Adrenal gland (tissue), 12 donors: ENCODE data around the gene LRCH1. TPM values are rescaled to one million over a fixed set of nuclear protein-coding genes. Genes with fewer than 3 reads are reported as not detected.
"Not testable (repeated sequence)": the region's sequence is repeated elsewhere in the genome, so short reads cannot be mapped to it uniquely, and the experiment has no call there.

ENCODE experiments used
- DNase-seq, 7 donors: peaks; one replicate each; pipeline ENCODE4 v3.0.0-alpha.2; 2019 to 2020
- H3K27ac ChIP-seq, 5 donors: fragments of 200-600 bp; sonication (generic) in 4 of 5; 1 replicate in 3 of 5; 2 replicates in 2 of 5; pipeline versions ENCODE4 v1.5.1 to v1.8.0; 2016 to 2020; ENCODE audit warnings: mild to moderate bottlenecking in 1 of 5
- H3K27me3 ChIP-seq: fragments of 200-600 bp; 2 replicates; pipeline ENCODE4 v1.8.0; 2021
- H3K36me3 ChIP-seq, 2 donors: fragments of 200-600 bp; replicated peaks in 1 of 2; 1 replicate in 1 of 2; 2 replicates in 1 of 2; pipeline versions ENCODE4 v1.5.1 to v1.8.0; 2018 to 2022
- H3K4me1 ChIP-seq, 2 donors: fragments of 200-600 bp; replicated peaks in 1 of 2; 1 replicate in 1 of 2; 2 replicates in 1 of 2; pipeline versions ENCODE4 v1.5.1 to v1.8.0; 2018 to 2021
- H3K4me3 ChIP-seq, 4 donors: fragments of 200-600 bp; sonication (generic) in 3 of 4; one replicate each; pipeline ENCODE4 v1.5.1; 2016 to 2018
- H3K9me3 ChIP-seq, 3 donors: fragments of 200-600 bp; sonication (generic) in 1 of 3; replicated peaks in 1 of 3; 1 replicate in 2 of 3; 2 replicates in 1 of 3; pipeline versions ENCODE4 v1.5.1 to v1.8.0; 2016 to 2021
- CTCF ChIP-seq, 6 experiments: fragments of 450-650 bp in 4 of 6; fragments of 200-600 bp in 2 of 6; sonication (generic) in 1 of 6; IDR thresholded peaks; 1 replicate in 5 of 6; 2 replicates in 1 of 6; pipeline versions ENCODE4 v1.5.1 to v1.8.0; 2016 to 2021; ENCODE audit warnings: antibody characterized with exemption in 6 of 6, mild to moderate bottlenecking in 2 of 6, moderate library complexity in 1 of 6
- POLR2A ChIP-seq, 2 donors: fragments of 450-650 bp; IDR thresholded peaks; one replicate each; pipeline ENCODE4 v1.6.1; 2017; ENCODE audit warnings: antibody characterized with exemption in 2 of 2, mild to moderate bottlenecking in 2 of 2, moderate library complexity in 1 of 2
- WGBS, 4 donors: extraction: QIAGEN DNeasy Blood & Tissue Kit in 2 of 4; methylation state at CpG; one replicate each; pipeline versions ENCODE4 v1.1.5 to v1.1.7; 2013 to 2017; 5-methylcytosine and 5-hydroxymethylcytosine counted together
- intact Hi-C, 2 donors: fragments of 100-400 bp; cut with DNase I; formaldehyde crosslinking; loops; one replicate each; pipeline versions ENCODE4 v1.14.1 to v1.15.0; 2022 to 2023
- polyA plus RNA-seq, 3 donors: library from polyadenylated mRNA; stranded (reverse); fragments of 200-250 nt in 2 of 3; fragments of 350-450 nt in 1 of 3; fragmentation: Illumina TruSeq in 1 of 3; extraction: RNeasy Lipid Tissue Mini Kit (QIAGEN cat#74804) in 1 of 3; gene quantifications; one replicate each; pipeline ENCODE4 v1.2.3, GENCODE V29; 2013 to 2014
- total RNA-seq, 9 donors: library from RNA; depleted of rRNA in 4 of 9; stranded (reverse); fragments of >200 nt in 4 of 9; fragments of 120-200 nt in 1 of 9; fragmentation: NEBNext Ultra II Directional in 1 of 9; extraction: Animal tissue kit (Norgen Biotek cat#: 25700) in 1 of 9; gene quantifications; one replicate each; pipeline versions ENCODE4 v1.1.0 to v1.2.4, GENCODE V29; 2013 to 2023
- donor health status: healthy with polysubstance abuse.
- donor health status: Bipolar disorder and iron deficiency.
- donor health status: DM: yes; HTN: yes; CAD: no.
- donor health status: DM: no; HTN: no; CAD: no.
- donor health status: DM: no; HTN: no; CAD: no.
- donor health status: DM: yes; HTN: yes; CAD: no.

LRCH1 gene
- total and polyA plus RNA-seq, 12 donors = 2.8 to 13.6 (median 8.4) TPM

GRCh38 chr13:46509981-46510380, 43.0 kb upstream of the LRCH1 start:
- H3K36me3 ChIP-seq = no peaks in the 10 kb centered on the region
- no peaks in the 10 kb centered on the region for H3K27me3 ChIP-seq
- no peak for DNase-seq
- intact Hi-C loops = no loop called here
- no peak overlapping the region for H3K4me3 ChIP-seq
- no peak overlapping the region for H3K27ac ChIP-seq
- no peak for TF ChIP-seq CTCF (IDR thresholded peaks at IDR 0.05)
- TF ChIP-seq POLR2A (IDR thresholded peaks at IDR 0.05) = no peak
- WGBS, 4 donors = 73 to 83% (median 81%) methylated on average over 4 of the region's 4 CpGs
- H3K4me1 ChIP-seq = no peaks in the 10 kb centered on the region
- H3K9me3 ChIP-seq = no peaks in the 10 kb centered on the region

DNA sequence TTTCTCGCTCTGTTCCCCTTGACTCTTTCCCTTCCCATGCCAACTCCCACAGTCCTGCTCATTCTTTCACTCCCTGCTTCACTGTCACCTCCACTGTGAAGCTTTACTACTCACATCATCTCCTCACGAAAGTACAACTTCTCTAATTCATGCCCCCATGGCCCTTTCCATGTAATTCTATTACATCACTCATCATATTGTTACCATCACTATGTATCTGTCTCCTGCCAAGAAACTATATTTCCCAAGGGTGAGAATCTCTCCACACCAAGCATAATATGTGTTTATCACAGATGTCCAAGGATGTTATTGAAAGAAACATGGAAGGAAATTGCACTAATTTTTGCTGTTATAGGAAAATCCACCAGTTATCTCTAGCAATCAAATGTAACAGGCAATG, 37.2 kb upstream of the LRCH1 start:
- Histone ChIP-seq H3K27ac (no peak overlapping the region), H3K4me1 (no peaks in the 10 kb centered on the region), H3K36me3 (no peaks in the 10 kb centered on the region), H3K27me3 (no peaks in the 10 kb centered on the region), H3K9me3 (no peaks in the 10 kb centered on the region), H3K4me3 (no peak overlapping the region)
- intact Hi-C loops = no loop called here
- 82 to 98% (median 89%) methylated on average over 2 of the region's 2 CpGs for WGBS, 4 donors
- TF ChIP-seq POLR2A (IDR thresholded peaks at IDR 0.05) (no peak), CTCF (IDR thresholded peaks at IDR 0.05) (no peak)
- no peak for DNase-seq

- H3K9me3 ChIP-seq = no peaks in the 10 kb centered on the region
- H3K27ac ChIP-seq = no peak overlapping the region
- H3K27me3 ChIP-seq = no peaks in the 10 kb centered on the region
- TF ChIP-seq CTCF (IDR thresholded peaks at IDR 0.05) (no peak), POLR2A (IDR thresholded peaks at IDR 0.05) (no peak)
- H3K4me3 ChIP-seq = no peak overlapping the region
- WGBS, 4 donors = 64 to 74% (median 68%) methylated on average over 4 of the region's 4 CpGs
- intact Hi-C loops = no loop called here
- no peaks in the 10 kb centered on the region for H3K36me3 ChIP-seq
- DNase-seq = peak in 1 of 7 donors; percentile 11
- no peaks in the 10 kb centered on the region for H3K4me1 ChIP-seq
Observed at GRCh38 chr13:46516599-46517338, 36.2 kb upstream of the LRCH1 start.

DNA sequence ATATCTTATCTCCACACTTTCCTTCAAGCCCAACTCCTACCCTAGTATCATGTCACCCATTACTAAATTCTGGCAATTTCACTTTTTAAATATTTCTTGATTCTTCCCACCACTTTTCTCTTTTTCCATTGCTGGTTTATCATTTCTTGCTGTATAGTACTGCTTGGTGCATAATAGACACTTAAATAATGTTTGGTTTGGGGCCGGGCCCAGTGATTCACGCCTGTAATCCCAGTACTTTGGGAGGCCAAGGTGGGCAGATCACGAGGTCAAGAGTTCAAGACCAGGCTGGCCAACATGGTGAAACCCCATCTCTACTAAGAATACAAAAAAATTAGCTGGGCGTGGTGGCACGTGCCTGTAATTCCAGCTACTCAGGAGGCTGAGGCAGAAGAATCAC, 35.2 kb upstream of the LRCH1 start:
- H3K27ac ChIP-seq, intact Hi-C loops: not testable (repeated sequence)

DNA sequence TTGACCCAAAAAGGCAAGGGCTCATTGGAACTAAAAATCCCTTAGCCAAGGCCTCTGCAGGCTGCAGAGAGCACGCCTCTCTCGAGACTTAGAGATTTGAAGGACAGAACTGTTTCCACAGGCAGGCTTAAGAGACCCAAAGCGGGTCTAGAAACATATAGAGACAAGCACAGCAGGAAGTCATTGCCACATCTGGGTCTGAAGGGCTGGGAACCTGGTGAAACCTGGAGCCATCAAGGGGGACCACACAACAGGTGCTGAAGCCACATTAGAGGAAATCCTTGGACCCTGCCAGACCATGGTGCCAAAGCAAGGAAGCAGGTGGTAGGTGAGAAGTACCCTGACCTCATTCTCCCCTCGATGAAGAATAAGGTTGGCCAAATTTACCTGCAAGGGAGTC, 33.8 kb upstream of the LRCH1 start:
- H3K4me3 ChIP-seq = no peak overlapping the region
- H3K9me3 ChIP-seq = no peaks in the 10 kb centered on the region
- H3K4me1 ChIP-seq = peaks cover 0 to 4% of the 10 kb centered on the region in 2 donors
- DNase-seq = no peak
- TF ChIP-seq POLR2A (IDR thresholded peaks at IDR 0.05) (no peak), CTCF (IDR thresholded peaks at IDR 0.05) (no peak)
- WGBS, 4 donors = 76 to 82% (median 79%) methylated on average over 4 of the region's 4 CpGs
- intact Hi-C loops = no loop called here
- H3K36me3 ChIP-seq = no peaks in the 10 kb centered on the region
- no peak overlapping the region for H3K27ac ChIP-seq
- H3K27me3 ChIP-seq = no peaks in the 10 kb centered on the region

More for the DNA sequence above, 35.2 kb upstream of the LRCH1 start:
- not testable (repeated sequence) for H3K27me3 ChIP-seq, H3K4me3 ChIP-seq, H3K9me3 ChIP-seq, H3K4me1 ChIP-seq, DNase-seq, H3K36me3 ChIP-seq
- 75 to 82% (median 80%) methylated on average over 5 of the region's 5 CpGs for WGBS, 4 donors
